H9 (cell line): ENCODE data around the gene ADAMTS16. TPM values are rescaled to one million over a fixed set of nuclear protein-coding genes. Genes with fewer than 3 reads are reported as not detected.

Experiments
- DNase-seq: peaks from one replicate; pipeline ENCODE4 v3.0.0-alpha.2; 2017
- H2AFZ ChIP-seq: one replicate; pipeline ENCODE4 v1.6.1; 2013; ENCODE audit warnings: mild to moderate bottlenecking, low read length, control low read depth, moderate library complexity
- H2AK5ac ChIP-seq: 2 replicates; pipeline ENCODE4 v1.6.1; 2013; ENCODE audit warnings: low read length, control low read depth, mixed read lengths; ENCODE audit not compliant: insufficient read length
- H2BK120ac ChIP-seq: one replicate; pipeline ENCODE4 v1.6.1; 2013; ENCODE audit warnings: low read depth, mild to moderate bottlenecking, low read length, control low read depth, inconsistent platforms; ENCODE audit not compliant: poor library complexity, severe bottlenecking
- H2BK12ac ChIP-seq: 2 replicates; pipeline ENCODE4 v1.6.1; 2013; ENCODE audit warnings: low read length, control low read depth, mixed read lengths, low read depth; ENCODE audit not compliant: insufficient read length
- H2BK15ac ChIP-seq: 2 replicates; pipeline ENCODE4 v1.6.1; 2013; ENCODE audit warnings: low read depth, low read length, control low read depth
- H2BK20ac ChIP-seq: one replicate; pipeline ENCODE4 v1.6.1; 2013; ENCODE audit warnings: low read depth, mild to moderate bottlenecking, low read length, control low read depth, inconsistent platforms; ENCODE audit not compliant: poor library complexity, severe bottlenecking
- H2BK5ac ChIP-seq: 2 replicates; pipeline ENCODE4 v1.6.1; 2013; ENCODE audit warnings: low read length, control low read depth, mixed read lengths; ENCODE audit not compliant: insufficient read length
- H3K14ac ChIP-seq: 2 replicates; pipeline ENCODE4 v1.6.1; 2013; ENCODE audit warnings: low read length, control low read depth; ENCODE audit not compliant: insufficient read depth
- H3K18ac ChIP-seq: 2 replicates; pipeline ENCODE4 v1.6.1; 2013; ENCODE audit warnings: low read depth, mild to moderate bottlenecking, mixed read lengths, low read length, control low read depth; ENCODE audit not compliant: insufficient read length
- H3K23ac ChIP-seq: 2 replicates; pipeline ENCODE4 v1.6.1; 2013; ENCODE audit warnings: low read length, control low read depth, mixed read lengths, low read depth; ENCODE audit not compliant: insufficient read length
- H3K23me2 ChIP-seq: 2 replicates; pipeline ENCODE4 v1.6.1; 2013; ENCODE audit warnings: low read depth, mild to moderate bottlenecking, mixed read lengths, low read length, control low read depth; ENCODE audit not compliant: insufficient read length, poor library complexity, severe bottlenecking
- H3K27ac ChIP-seq: 2 replicates; pipeline ENCODE4 v1.5.1; 2013; ENCODE audit warnings: low read length, control low read depth, mixed read lengths, low read depth; ENCODE audit not compliant: insufficient read length
- H3K27me3 ChIP-seq: 2 replicates; pipeline ENCODE4 v1.6.1; 2013; ENCODE audit warnings: low read length, control low read depth, inconsistent platforms; ENCODE audit not compliant: insufficient read depth
- H3K4ac ChIP-seq: 2 replicates; pipeline ENCODE4 v1.6.1; 2013; ENCODE audit warnings: low read depth, mild to moderate bottlenecking, control low read depth, inconsistent platforms, low read length, moderate library complexity
- H3K4me1 ChIP-seq: 2 replicates; pipeline ENCODE4 v1.6.1; 2013; ENCODE audit warnings: low read length, control low read depth, inconsistent platforms; ENCODE audit not compliant: insufficient read depth
- H3K4me2 ChIP-seq: 2 replicates; pipeline ENCODE4 v1.6.1; 2013; ENCODE audit warnings: low read length, control low read depth, mixed read lengths; ENCODE audit not compliant: insufficient read length, insufficient read depth
- H3K56ac ChIP-seq: 2 replicates; pipeline ENCODE4 v1.6.1; 2013; ENCODE audit warnings: low read depth, mild to moderate bottlenecking, mixed read lengths, low read length, control low read depth; ENCODE audit not compliant: insufficient read length
- H3K79me1 ChIP-seq: 2 replicates; pipeline ENCODE4 v1.6.1; 2013; ENCODE audit warnings: low read depth, mild to moderate bottlenecking, moderate library complexity, low read length, control low read depth, inconsistent platforms; ENCODE audit not compliant: insufficient read depth, poor library complexity, severe bottlenecking
- H3K79me2 ChIP-seq: 2 replicates; pipeline ENCODE4 v1.6.1; 2013; ENCODE audit warnings: low read length, control low read depth, inconsistent platforms; ENCODE audit not compliant: insufficient read depth
- H3K9ac ChIP-seq: 2 replicates; pipeline ENCODE4 v1.6.1; 2013; ENCODE audit warnings: low read length, control low read depth, mixed read lengths; ENCODE audit not compliant: insufficient read length; ENCODE audit errors: extremely low read depth
- H3K9me3 ChIP-seq: one replicate; pipeline ENCODE4 v1.6.1; 2013; ENCODE audit warnings: low read depth, low read length, inconsistent platforms; ENCODE audit not compliant: control insufficient read depth
- H3T11ph ChIP-seq: one replicate; pipeline ENCODE4 v1.6.1; 2013; ENCODE audit warnings: mild to moderate bottlenecking, low read length, control low read depth, inconsistent platforms
- H4K20me1 ChIP-seq: one replicate; pipeline ENCODE4 v1.6.1; 2013; ENCODE audit not compliant: control insufficient read depth, insufficient read length, insufficient read depth
- H4K5ac ChIP-seq: 2 replicates; pipeline ENCODE4 v1.6.1; 2013; ENCODE audit warnings: low read depth, mild to moderate bottlenecking, mixed read lengths, low read length, control low read depth; ENCODE audit not compliant: insufficient read length
- H4K8ac ChIP-seq: replicated peaks from 2 replicates; pipeline ENCODE4 v1.6.1; 2013; ENCODE audit warnings: low read length, control low read depth, mixed read lengths, low read depth; ENCODE audit not compliant: insufficient read length
- H4K91ac ChIP-seq: 2 replicates; pipeline ENCODE4 v1.6.1; 2013; ENCODE audit warnings: low read depth, mild to moderate bottlenecking, moderate library complexity, mixed read lengths, low read length, control low read depth; ENCODE audit not compliant: insufficient read length
- H3K27ac Mint-ChIP-seq, 3 experiments: 2 replicates in 2 of 3; 3 replicates in 1 of 3; pipeline ENCODE4 v1.8.0; 2020 to 2021; ENCODE audit warnings: mixed read lengths in 3 of 3, mild to moderate bottlenecking in 1 of 3, moderate library complexity in 1 of 3
- H3K27me3 Mint-ChIP-seq: 2 replicates; pipeline ENCODE4 v1.8.0; 2021; ENCODE audit warnings: low read depth, mild to moderate bottlenecking, moderate library complexity, mixed read lengths
- H3K36me3 Mint-ChIP-seq, 3 experiments: 2 replicates in 2 of 3; 3 replicates in 1 of 3; pipeline ENCODE4 v1.8.0; 2020 to 2021; ENCODE audit warnings: low read depth in 3 of 3, mixed read lengths in 3 of 3; ENCODE audit not compliant: insufficient read depth in 1 of 3
- H3K4me1 Mint-ChIP-seq, 2 experiments: 2 replicates each; pipeline ENCODE4 v1.8.0; 2020; ENCODE audit warnings: mixed read lengths in 2 of 2
- H3K4me3 Mint-ChIP-seq, 2 experiments: 2 replicates in 1 of 2; 3 replicates in 1 of 2; pipeline ENCODE4 v1.8.0; 2020 to 2021; ENCODE audit warnings: mild to moderate bottlenecking in 2 of 2, mixed read lengths in 2 of 2, moderate library complexity in 1 of 2
- H3K9me3 Mint-ChIP-seq, 2 experiments: 2 replicates in 1 of 2; 3 replicates in 1 of 2; pipeline ENCODE4 v1.8.0; 2020; ENCODE audit warnings: mild to moderate bottlenecking in 2 of 2, mixed read lengths in 2 of 2, moderate library complexity in 1 of 2
- WGBS: extraction: QIAGEN DNeasy Blood & Tissue Kit; methylation state at CpG from one replicate; pipeline ENCODE4 v1.1.7; 2013; ENCODE audit warnings: missing lambda C conversion rate, low lambda C conversion rate, mixed read lengths; ENCODE audit not compliant: insufficient read length; ENCODE audit errors: extremely low coverage; 5-methylcytosine and 5-hydroxymethylcytosine counted together
- total RNA-seq: library from RNA; stranded (reverse); gene quantifications from 2 replicates; pipeline ENCODE4 v1.2.1, GENCODE V29; 2021
- TF ChIP-seq, protein P1 (sequence below): fragments of 200-600 bp; sonication (generic); conservative IDR thresholded peaks from 3 replicates; pipeline ENCODE4 v1.8.0; 2021; ENCODE audit warnings: antibody characterized with exemption, mild to moderate bottlenecking

ADAMTS16 gene
- total RNA-seq, 1 experiment from 2014 or later = 4.5 TPM

DNA sequence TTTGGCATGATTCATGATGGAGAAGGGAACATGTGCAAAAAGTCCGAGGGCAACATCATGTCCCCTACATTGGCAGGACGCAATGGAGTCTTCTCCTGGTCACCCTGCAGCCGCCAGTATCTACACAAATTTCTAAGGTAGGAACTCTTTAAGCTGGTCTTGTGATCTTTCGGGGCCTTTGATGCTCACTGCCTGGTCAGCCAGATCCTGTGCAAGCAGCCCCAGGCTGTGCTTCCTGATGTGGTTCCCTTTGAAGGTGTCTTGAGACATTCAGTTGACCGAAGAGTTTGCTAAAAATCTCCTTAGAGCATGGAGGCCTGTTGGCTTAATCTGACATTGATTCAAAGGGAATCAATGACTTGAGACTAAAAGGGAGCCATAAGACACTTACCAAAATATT, 60.0 kb downstream of the ADAMTS16 start:
- no peaks in the 10 kb centered on the region for H3K79me1 ChIP-seq
- no peaks in the 10 kb centered on the region for H3K9me3 ChIP-seq
- H3K27ac Mint-ChIP-seq = no peak overlapping the region

More for the DNA sequence above, 60.0 kb downstream of the ADAMTS16 start:
- TF ChIP-seq, protein P1, sequence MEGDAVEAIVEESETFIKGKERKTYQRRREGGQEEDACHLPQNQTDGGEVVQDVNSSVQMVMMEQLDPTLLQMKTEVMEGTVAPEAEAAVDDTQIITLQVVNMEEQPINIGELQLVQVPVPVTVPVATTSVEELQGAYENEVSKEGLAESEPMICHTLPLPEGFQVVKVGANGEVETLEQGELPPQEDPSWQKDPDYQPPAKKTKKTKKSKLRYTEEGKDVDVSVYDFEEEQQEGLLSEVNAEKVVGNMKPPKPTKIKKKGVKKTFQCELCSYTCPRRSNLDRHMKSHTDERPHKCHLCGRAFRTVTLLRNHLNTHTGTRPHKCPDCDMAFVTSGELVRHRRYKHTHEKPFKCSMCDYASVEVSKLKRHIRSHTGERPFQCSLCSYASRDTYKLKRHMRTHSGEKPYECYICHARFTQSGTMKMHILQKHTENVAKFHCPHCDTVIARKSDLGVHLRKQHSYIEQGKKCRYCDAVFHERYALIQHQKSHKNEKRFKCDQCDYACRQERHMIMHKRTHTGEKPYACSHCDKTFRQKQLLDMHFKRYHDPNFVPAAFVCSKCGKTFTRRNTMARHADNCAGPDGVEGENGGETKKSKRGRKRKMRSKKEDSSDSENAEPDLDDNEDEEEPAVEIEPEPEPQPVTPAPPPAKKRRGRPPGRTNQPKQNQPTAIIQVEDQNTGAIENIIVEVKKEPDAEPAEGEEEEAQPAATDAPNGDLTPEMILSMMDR = no peak
- H4K8ac ChIP-seq = no peak overlapping the region
- WGBS = no CpG with 5 or more reads among the region's 5 CpGs
- no peaks in the 10 kb centered on the region for H3K27me3 ChIP-seq
- no peak overlapping the region for H3K9ac ChIP-seq
- no peaks in the 10 kb centered on the region for H3K79me2 ChIP-seq
- Mint-ChIP-seq H3K27me3 (peaks cover 15% of the 10 kb centered on the region), H3K4me3 (no peak overlapping the region), H3K9me3 (peaks cover 0 to 3% of the 10 kb centered on the region in 2 experiments; a peak in 2 of 5 replicates), H3K4me1 (peaks cover 23% of the 10 kb centered on the region in 2 experiments), H3K36me3 (peaks cover 0 to 8% (median 8%) of the 10 kb centered on the region in 3 experiments; a peak in 5 of 7 replicates)
- H3K23me2 ChIP-seq = no peaks in the 10 kb centered on the region
- H3K4me1 ChIP-seq = peaks cover 7% of the 10 kb centered on the region
- H3K4ac ChIP-seq = no peak overlapping the region
- H3K18ac ChIP-seq = no peak overlapping the region
- DNase-seq = no peak
- no peaks in the 10 kb centered on the region for H4K20me1 ChIP-seq
- H3K27ac ChIP-seq = no peak overlapping the region
- H2AK5ac ChIP-seq = no peak overlapping the region
- H4K5ac ChIP-seq = no peak overlapping the region
- no peak overlapping the region for H3K23ac ChIP-seq
- no peak overlapping the region for H2BK15ac ChIP-seq
- no peak overlapping the region for H2BK20ac ChIP-seq
- H3K4me2 ChIP-seq = no peak overlapping the region
- H3K56ac ChIP-seq = no peak overlapping the region
- no peak overlapping the region for H2AFZ ChIP-seq
- H2BK120ac ChIP-seq = no peak overlapping the region
- no peak overlapping the region for H4K91ac ChIP-seq
- no peak overlapping the region for H2BK12ac ChIP-seq
- no peak overlapping the region for H3K14ac ChIP-seq
- no peak overlapping the region for H3T11ph ChIP-seq
- H2BK5ac ChIP-seq = no peak overlapping the region
